Suprapubic skin (tissue), 3 donors: ENCODE data around the gene MED27.

Experiments used
- CTCF ChIP-seq, 2 donors: fragments of 200-600 bp in 1 of 2; fragments of 450-650 bp in 1 of 2; sonication (generic) in 1 of 2; IDR thresholded peaks; one replicate each; pipeline ENCODE4 v1.5.1; 2016 to 2019; ENCODE audit warnings: antibody characterized with exemption in 2 of 2, mild to moderate bottlenecking in 1 of 2, moderate library complexity in 1 of 2
- POLR2A ChIP-seq, 2 donors: fragments of 450-650 bp; IDR thresholded peaks; one replicate each; pipeline ENCODE4 v1.6.1; 2017; ENCODE audit warnings: antibody characterized with exemption in 2 of 2, mild to moderate bottlenecking in 2 of 2, moderate library complexity in 2 of 2

- TF ChIP-seq POLR2A (IDR thresholded peaks at IDR 0.05) (no peak), CTCF (IDR thresholded peaks at IDR 0.05) (no peak)
Observed at GRCh38 chr9:132071847-132072507, 7.7 kb downstream of the MED27 start.
